CD4-positive, alpha-beta T cell treated with Interleukin-15 for 1 hour (primary cell): Measurements from ENCODE around the gene PVRIG.
A peak's percentile ranks its signal among the peaks of the same experiment; 100 is the strongest.
"Not testable (repeated sequence)": the region's sequence is repeated elsewhere in the genome, so short reads cannot be mapped to it uniquely, and the experiment has no call there.

Source experiments
- DNase-seq: peaks from one replicate; pipeline ENCODE4 v3.0.0-alpha.2; 2020

The PVRIG gene

DNA sequence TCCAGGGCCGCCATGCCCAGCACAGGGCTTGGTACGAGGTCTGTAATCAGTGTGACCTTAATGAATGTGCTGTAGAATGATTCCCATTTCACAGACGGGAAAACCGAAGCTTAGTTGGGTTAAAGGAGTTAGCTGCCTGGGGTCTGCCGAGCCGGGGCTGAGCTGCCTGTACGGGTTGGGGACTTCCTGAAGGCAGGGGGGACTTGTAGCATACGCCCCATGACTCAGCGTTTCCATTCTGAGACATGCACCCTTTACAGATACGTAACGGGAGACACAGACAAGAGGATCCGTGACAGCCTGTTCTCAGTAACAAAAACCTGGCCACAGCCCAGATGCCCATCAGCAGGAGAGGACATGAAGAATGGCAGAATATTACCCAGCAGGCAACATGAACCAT, 23.6 kb downstream of the PVRIG start:
- DNase-seq: peak; percentile 58

- DNase-seq: not testable (repeated sequence)
These were observed 25.3 kb downstream of the PVRIG start for GRCh38 chr7:100244988-100245605.

GRCh38 chr7:100246121-100246864, 26.5 kb downstream of the PVRIG start:
- not testable (repeated sequence) for DNase-seq

DNA sequence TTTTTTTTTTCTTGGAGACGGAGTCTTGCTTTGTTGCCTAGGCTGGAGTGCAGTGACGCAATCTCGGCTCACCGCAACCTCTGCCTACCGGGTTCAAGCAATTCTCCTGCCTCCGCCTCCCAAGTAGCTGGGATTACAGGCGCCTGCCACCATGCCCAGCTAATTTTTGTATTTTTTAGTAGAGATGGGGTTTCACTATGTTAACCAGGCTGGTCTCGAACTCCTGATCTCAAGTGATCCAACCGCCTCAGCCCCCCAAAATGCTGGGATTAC, 27.1 kb downstream of the PVRIG start:
- DNase-seq: not testable (repeated sequence)

GRCh38 chr7:100247152-100247757, 27.5 kb downstream of the PVRIG start:
- DNase-seq: no peak

DNA sequence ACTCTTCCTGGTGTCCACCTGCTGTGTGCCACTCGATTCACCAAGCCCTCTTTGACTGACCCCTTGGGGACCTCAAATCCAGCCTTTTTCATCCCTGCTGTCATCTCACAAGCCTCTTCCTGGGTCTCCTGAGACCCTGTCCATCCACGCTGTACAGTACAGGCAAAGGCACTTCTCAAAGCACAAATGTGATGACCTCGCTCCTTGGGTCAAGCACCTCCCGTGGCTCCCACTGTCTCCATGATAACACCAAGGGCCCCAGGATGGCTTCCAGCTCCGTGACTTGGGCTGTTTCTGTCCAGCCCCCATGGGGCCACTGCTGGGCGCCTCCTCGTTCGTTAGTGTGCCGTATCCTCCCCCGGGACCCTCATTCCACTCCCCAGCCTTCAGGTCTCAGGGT, 28.7 kb downstream of the PVRIG start:
- no peak for DNase-seq

DNA sequence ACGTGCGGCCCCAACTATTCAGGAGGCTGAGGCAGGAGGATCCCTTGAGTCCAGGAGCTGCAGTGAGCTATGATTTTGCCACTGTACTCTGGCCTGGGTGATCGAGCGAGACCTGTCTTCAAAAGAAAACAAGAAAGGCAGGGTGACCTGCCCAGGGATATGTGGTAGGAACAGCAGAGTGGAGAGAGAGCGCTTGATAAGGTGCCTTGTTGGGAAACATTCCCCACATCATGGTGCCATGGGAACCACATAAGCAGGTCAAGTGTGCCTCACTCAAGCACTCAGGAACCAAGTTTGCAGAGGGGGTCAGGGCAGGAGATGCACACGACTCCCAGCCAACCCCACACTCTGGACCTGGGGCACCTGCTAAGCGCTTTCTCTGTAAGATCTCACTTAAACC, 37.3 kb downstream of the PVRIG start:
- DNase-seq: no peak

DNA sequence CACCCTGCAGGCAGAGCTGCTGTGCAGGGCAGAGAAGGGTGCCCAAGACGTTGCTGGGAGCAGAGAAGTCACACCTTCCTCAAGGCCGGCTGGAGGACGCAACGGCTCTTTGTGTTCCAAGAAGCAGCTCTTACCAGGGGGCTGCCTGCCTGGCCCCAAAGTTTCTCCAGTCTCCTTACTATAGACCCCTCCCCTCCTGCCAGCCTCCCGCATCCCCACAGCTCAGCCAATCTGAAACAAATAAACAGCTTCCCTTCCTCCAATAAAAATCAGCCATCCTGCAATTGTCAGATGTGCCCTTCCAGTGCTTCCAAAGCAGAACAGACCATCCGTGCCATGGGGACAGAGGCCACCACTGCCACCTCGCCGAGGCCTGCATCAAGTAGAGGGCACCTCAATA, 40.2 kb downstream of the PVRIG start:
- DNase-seq: not testable (repeated sequence)

DNA sequence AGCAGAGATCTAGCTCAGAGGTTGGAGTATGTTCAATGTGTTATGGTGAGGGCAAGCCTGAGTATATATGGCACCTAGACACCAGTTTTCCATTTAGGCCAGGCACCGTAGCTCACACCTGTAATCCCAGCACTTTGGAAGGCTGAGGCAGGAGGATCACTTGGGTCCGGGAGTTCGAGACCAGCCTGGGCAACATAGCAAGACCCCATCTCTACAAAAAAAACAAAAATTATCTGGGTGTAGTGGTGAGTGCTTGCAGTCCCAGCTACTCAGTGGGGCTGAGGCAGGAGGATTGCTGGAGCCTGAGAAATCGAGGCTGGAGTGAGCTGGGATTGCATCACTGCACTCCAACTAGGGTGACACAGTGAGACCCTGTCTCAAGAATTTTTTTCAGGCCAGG, 43.1 kb downstream of the PVRIG start:
- not testable (repeated sequence) for DNase-seq

GRCh38 chr7:100264223-100264622, 44.5 kb downstream of the PVRIG start:
- DNase-seq: not testable (repeated sequence)

GRCh38 chr7:100264669-100265165, 45.0 kb downstream of the PVRIG start:
- not testable (repeated sequence) for DNase-seq

DNA sequence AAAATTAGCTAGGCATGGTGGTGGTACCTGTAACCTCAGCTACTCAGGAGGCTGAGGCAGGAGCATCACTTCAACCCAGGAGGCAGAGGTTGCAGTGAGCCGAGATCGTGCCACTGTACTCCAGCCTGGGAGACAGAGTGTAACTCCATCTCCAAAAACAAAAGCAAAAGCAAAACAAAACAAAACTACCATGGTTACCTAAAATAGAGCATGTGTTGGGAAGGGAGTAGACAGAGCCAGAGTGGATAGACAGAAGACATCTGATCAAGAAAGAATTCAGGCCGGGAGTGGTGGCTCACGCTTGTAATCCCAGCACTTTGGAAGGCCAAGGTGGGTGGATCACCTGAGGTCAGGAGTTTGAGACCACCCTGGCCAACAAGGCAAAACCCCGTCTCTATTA, 46.1 kb downstream of the PVRIG start:
- DNase-seq: not testable (repeated sequence)

GRCh38 chr7:100266576-100267354, 47.0 kb downstream of the PVRIG start:
- DNase-seq: no peak

GRCh38 chr7:100267648-100268047, 47.9 kb downstream of the PVRIG start:
- DNase-seq: no peak

- not testable (repeated sequence) for DNase-seq
These were observed 49.1 kb downstream of the PVRIG start for GRCh38 chr7:100268882-100269281.

DNA sequence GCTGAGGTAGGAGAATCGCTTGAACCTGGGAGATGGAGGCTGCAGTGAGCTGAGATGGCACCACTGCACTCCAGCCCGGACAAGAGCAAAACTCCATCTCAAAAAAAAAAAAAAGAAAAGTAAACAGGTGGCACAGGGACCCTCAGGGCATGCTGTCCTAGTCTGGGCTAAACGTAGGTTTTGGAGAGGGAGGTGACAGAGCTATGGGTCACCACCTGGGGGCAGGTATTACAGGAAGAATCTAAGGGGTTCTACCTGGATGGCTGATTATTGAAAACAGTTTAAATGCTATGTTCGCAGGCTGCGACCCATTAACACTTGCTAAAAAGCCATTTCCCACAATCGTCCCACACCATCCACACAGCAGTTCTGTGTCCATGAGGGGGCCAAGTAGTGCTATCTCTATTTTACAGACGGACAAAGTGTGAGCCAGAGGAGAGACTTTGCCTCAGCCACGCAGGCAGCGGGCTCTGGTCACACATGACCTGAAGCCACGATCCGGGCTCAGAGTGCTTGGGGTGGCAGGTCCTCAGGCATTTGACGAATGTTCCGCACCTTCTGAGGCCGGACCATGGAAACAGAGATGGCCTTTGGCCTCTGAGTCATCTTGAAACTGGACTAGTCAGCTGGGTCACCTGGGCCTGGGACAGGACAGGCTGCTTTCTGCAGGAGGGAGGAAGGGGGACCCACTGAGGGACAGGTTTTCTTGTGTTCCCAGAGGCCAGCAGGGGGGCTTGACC, 49.7 kb downstream of the PVRIG start:
- DNase-seq: not testable (repeated sequence)

DNA sequence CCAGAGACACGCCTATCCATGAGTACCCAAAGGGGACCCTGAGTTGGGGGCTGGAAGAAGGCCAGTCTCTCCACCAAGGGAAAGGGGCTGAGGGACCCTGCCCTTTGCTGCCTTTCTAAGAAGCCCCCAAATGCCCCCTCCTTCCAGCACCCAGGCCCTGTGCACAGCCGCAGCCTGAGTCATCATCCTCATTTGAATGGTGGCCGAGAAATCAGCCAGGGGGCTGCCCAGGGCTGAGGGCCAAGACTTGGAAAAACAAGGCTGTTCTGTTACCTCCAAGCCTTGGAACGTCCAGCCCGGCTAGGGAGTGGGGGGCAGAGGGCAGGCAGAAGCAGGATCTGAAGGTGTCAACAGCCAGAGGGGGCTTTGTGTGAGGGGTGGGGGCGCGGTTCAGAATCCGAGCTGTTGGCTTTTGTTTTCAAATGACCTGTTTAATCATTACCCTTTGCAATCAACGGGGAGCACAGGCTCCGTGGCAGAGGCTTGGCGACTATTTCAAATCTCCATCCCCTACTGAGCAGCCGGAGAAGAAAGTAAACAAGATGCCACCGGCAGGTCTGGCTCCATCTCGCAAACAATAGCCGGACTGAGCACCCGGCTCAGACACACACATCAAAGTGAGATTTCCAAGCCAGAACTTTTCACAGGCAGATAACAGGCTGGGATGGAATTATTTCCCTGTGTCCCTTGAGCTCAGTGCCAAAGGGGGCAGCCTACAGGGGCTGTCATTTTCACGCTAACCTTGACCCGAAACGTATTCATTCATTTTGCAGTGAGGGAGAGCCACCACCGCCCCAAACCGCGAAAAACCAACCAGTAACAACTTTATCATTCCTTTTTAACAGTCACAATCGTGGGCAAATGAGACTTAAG, 50.5 kb downstream of the PVRIG start:
- DNase-seq: not testable (repeated sequence)
